Measurements from ENCODE around the gene CEP126. TPM values are rescaled to one million over a fixed set of nuclear protein-coding genes. Genes with fewer than 3 reads are reported as not detected.
A peak's percentile ranks its signal among the peaks of the same experiment; 100 is the strongest.

Gene CEP126
- total RNA-seq, 2 experiments from 2014 or later: 1.1 to 1.8 TPM

DNA sequence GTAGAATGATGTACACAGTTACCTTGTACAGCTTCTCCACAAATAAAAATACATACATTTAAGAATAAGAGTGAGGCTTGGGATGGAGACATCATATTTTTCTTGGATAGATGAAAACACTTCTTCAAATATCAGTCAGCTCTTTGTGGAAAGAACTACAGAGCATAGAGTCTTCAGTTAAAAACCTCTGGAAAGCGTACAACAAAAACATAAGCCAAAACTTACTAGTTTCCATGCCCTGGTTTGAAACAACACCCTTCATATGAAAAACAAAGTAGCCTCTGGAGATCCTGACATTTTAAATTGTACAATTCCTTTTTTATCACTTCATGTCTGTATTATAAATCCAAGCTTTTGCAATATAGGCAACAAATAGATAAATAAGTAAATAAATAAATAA lies 7.0 kb upstream of the CEP126 start:
- no peak overlapping the region for H3K4me3 Mint-ChIP-seq
- no peak for DNase-seq
- no peak overlapping the region for H3K27ac Mint-ChIP-seq
- CTCF ChIA-PET: interaction anchor here (0.9 kb wide), 1 partner anchor 11 kb away, joined by 3 read pairs; no protein-coding TSS in a partner anchor
- intact Hi-C loops (cut with micrococcal nuclease): no loop called here
- POLR2A ChIA-PET: no interaction called here
- no peaks in the 10 kb centered on the region for H3K9me3 Mint-ChIP-seq
- H3K36me3 Mint-ChIP-seq: no peaks in the 10 kb centered on the region
- H3K4me1 Mint-ChIP-seq (ENCODE audit: low read depth): no peaks in the 10 kb centered on the region
- peaks cover 5% of the 10 kb centered on the region for H3K27me3 Mint-ChIP-seq

DNA sequence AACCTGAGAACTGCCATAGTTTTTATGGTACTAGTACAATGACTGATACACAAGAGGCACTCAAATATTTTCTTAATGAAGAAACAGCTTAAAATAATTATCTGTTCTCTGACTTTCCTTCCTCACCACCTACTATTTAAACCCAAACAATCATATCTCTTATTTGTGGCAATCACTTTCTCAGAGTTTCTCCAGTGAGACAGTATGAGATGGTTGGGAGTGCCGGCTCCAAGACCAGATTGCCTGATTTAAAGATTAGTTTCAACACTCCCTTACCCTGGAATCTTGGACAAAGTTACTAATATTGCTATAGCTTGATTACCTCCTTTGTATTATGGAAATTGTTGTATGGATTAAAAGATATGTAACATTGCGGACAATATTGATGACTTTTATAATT lies 5.7 kb upstream of the CEP126 start:
- Mint-ChIP-seq H3K4me1 (ENCODE audit: low read depth) (no peaks in the 10 kb centered on the region), H3K9me3 (no peaks in the 10 kb centered on the region), H3K4me3 (no peak overlapping the region), H3K27ac (no peak overlapping the region), H3K36me3 (no peaks in the 10 kb centered on the region), H3K27me3 (peaks cover 5% of the 10 kb centered on the region)
- DNase-seq: no peak
- ChIA-PET CTCF (no interaction called here), POLR2A (no interaction called here)
- intact Hi-C loops (cut with micrococcal nuclease): no loop called here

DNA sequence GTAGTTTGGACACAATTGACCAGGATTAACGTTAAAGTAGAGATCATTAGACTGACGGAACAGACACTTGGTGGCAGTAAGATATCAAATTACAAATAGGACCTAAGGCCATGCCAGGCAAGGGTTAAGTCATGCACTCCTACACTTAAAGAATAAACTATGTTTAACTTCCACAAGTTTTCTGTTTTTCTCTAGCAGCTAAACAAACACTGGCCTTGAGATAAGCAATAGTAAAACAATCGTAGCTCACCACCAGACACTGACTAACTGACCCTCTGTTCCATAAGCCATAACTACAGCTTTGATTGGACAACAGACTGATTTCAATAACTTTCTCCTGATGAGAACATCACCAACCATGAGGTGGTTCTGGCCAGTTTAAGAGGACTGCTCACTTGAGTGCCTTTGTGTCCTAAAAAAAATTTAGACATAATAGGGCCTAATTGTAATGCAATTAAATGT lies 2.0 kb upstream of the CEP126 start:
- DNase-seq: no peak
- H3K4me1 Mint-ChIP-seq (ENCODE audit: low read depth): peaks cover 20% of the 10 kb centered on the region
- no peak overlapping the region for H3K4me3 Mint-ChIP-seq
- H3K27ac Mint-ChIP-seq: no peak overlapping the region
- peaks cover 4% of the 10 kb centered on the region for H3K27me3 Mint-ChIP-seq
- H3K36me3 Mint-ChIP-seq: no peaks in the 10 kb centered on the region
- H3K9me3 Mint-ChIP-seq: no peaks in the 10 kb centered on the region
- intact Hi-C loops (cut with micrococcal nuclease): loop anchor here (10.0 kb wide), 2 partner anchors 412 to 1112 kb away; no protein-coding TSS in a partner anchor
- CTCF ChIA-PET: interaction anchor here (1.0 to 1.4 kb wide), 2 partner anchors 22 to 51 kb away, joined by 3 to 4 read pairs; no protein-coding TSS in a partner anchor
- POLR2A ChIA-PET: no interaction called here

DNA sequence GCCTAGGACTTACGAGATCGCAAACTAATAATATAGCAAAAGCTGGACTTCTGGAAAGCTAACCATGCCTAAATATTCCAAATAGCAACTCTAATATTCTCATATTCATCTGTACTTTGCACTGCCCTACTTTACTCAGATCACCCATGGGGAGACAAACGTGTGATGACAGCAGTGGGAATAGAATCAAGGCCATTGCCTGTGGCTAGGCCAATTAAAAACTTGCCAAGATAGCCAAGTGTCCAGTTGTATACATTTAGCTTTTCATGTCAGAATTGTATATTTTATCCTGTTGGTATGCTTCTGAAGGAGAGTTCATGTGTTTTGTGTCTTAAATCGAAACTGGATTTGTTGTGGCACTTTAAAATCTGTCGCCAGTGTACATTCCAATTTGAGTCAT lies 1.2 kb upstream of the CEP126 start:
- no peak overlapping the region for H3K27ac Mint-ChIP-seq
- ChIA-PET CTCF (interaction anchor here (1.0 to 1.4 kb wide), 2 partner anchors 23 to 52 kb away, joined by 3 to 4 read pairs; no protein-coding TSS in a partner anchor), POLR2A (no interaction called here)
- no peaks in the 10 kb centered on the region for H3K9me3 Mint-ChIP-seq
- H3K4me1 Mint-ChIP-seq (ENCODE audit: low read depth): peaks cover 20% of the 10 kb centered on the region
- intact Hi-C loops (cut with micrococcal nuclease): loop anchor here (2.0 to 10.0 kb wide), 4 partner anchors 197 to 1111 kb away; partner anchors contain the start of gene YAP1
- peaks cover 4% of the 10 kb centered on the region for H3K27me3 Mint-ChIP-seq
- no peak overlapping the region for H3K4me3 Mint-ChIP-seq
- no peaks in the 10 kb centered on the region for H3K36me3 Mint-ChIP-seq
- no peak for DNase-seq

DNA sequence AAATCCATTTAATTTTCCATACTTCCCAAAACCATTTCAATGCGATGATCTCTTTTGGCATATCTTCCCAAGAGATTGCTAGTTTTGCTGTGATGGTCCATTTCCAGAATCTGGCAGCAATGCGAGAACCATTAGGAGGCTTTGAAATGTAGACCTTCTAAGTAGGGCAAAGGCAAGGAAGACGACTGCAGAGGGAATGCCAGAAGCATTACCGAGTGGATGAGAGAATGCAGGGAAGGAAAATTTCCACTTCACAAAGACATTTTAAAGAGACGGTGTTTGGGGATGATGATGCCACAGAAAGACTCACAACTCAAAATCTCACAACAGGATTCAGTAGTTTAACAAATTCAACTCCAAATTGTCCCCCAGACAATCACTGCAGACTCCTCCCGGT lies 471 bp upstream of the CEP126 start:
- intact Hi-C loops (cut with micrococcal nuclease): loop anchor here (2.0 to 10.0 kb wide), 4 partner anchors 196 to 1110 kb away; partner anchors contain the start of gene YAP1
- DNase-seq: no peak
- Mint-ChIP-seq H3K9me3 (no peaks in the 10 kb centered on the region), H3K36me3 (no peaks in the 10 kb centered on the region), H3K4me3 (peak overlapping the region; percentile 91), H3K4me1 (ENCODE audit: low read depth) (peaks cover 20% of the 10 kb centered on the region), H3K27me3 (no peaks in the 10 kb centered on the region), H3K27ac (no peak overlapping the region)
- ChIA-PET CTCF (interaction anchor here (0.6 to 1.6 kb wide), 5 partner anchors 9 to 99 kb away, joined by 3 to 7 read pairs (median 4); no protein-coding TSS in a partner anchor), POLR2A (no interaction called here)

DNA sequence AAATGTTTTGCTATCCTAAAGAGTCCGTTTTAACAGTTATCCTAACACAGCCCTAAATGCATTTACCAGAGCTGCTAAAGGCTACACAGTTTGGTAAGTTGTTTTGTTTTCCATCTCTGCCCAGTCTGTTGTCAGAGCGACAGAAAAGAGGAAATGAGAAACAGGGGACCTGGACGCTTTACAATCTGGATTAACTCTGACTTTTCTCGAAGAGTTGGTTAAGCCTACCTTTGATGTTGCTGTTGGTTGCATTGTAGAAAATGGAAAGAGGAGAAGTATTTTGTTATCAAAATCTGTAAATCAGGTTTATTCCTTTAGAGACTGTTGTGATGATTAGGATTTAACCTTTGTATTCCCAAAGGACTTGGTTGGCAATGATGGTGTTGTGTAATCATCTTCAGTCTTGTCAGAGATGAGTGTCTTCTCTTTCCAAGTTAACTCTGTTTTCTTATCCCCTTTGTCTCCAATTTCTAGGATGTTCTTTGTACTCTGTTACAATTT lies 1.0 kb downstream of the CEP126 start:
- ChIA-PET POLR2A (no interaction called here), CTCF (interaction anchor here (1.6 kb wide), 1 partner anchor 55 kb away, joined by 6 read pairs; no protein-coding TSS in a partner anchor)
- Mint-ChIP-seq H3K4me3 (peak overlapping the region; percentile 91), H3K36me3 (no peaks in the 10 kb centered on the region), H3K27ac (peak overlapping the region; percentile 64), H3K9me3 (no peaks in the 10 kb centered on the region), H3K27me3 (no peaks in the 10 kb centered on the region), H3K4me1 (ENCODE audit: low read depth) (peaks cover 20% of the 10 kb centered on the region)
- intact Hi-C loops (cut with micrococcal nuclease): loop anchor here (2.0 to 10.0 kb wide), 5 partner anchors 91 to 1109 kb away; partner anchors contain the start of gene YAP1
- no peak for DNase-seq

DNA sequence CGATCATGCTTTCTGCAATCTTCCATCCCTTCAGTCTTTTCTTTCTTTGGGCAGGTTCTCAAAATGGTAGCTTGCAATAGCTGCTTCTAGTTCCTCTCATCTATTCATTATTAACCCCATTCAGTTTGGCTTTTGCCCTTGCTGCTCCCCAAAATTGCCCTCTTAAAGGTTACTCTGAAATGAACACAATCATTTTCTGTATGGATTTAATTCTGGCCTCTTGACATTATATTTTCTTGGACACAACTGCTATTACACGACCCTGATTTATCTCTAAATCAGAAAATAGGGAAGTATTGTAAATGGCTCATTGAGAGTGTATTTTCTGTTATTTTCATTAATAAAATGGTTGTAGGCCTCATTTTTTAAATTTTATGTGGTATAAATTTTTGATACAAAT lies 1.6 kb downstream of the CEP126 start, which contains the start of gene ANGPTL5:
ANGPTL5 (minus strand) TSS at position 101 of the 400 bp plus-strand sequence. CDS start 8,613 bp downstream, outside the sequence.
- intact Hi-C loops (cut with micrococcal nuclease): loop anchor here (5.0 to 10.0 kb wide), 3 partner anchors 91 to 1108 kb away; no protein-coding TSS in a partner anchor
- CTCF ChIA-PET: no interaction called here
- no peak for DNase-seq
- Mint-ChIP-seq H3K9me3 (no peaks in the 10 kb centered on the region), H3K4me1 (ENCODE audit: low read depth) (peaks cover 20% of the 10 kb centered on the region), H3K27me3 (no peaks in the 10 kb centered on the region), H3K27ac (peak within 1 kb of the TSS; percentile 64), H3K4me3 (peak within 1 kb of the TSS; percentile 91), H3K36me3 (no peaks in the 10 kb centered on the region)
- POLR2A ChIA-PET: no interaction called here

DNA sequence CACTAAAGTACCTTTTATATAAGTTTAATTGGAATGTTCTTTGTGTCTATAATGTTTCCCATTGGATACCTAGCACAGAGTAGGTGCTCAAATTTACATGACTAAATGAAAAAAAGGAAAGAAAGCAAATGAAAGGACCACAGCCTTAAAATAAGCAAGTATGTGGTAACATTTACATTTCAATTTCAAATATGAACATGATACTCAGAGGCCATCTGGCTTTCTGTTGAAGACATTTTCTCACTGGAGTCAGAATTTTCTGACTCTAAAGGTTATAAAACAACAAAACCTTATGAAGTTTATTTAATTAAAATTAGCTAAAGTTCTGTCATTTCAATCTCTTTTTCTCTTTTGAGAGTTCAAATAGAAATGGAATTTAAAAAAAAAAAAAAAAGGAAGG lies 2.4 kb downstream of the CEP126 start:
- H3K36me3 Mint-ChIP-seq: no peaks in the 10 kb centered on the region
- no peaks in the 10 kb centered on the region for H3K9me3 Mint-ChIP-seq
- no peak overlapping the region for H3K27ac Mint-ChIP-seq
- ChIA-PET CTCF (interaction anchor here (0.7 to 1.0 kb wide), 3 partner anchors 14 to 425 kb away, joined by 3 to 5 read pairs (median 3); no protein-coding TSS in a partner anchor), POLR2A (no interaction called here)
- H3K4me3 Mint-ChIP-seq: no peak overlapping the region
- no peaks in the 10 kb centered on the region for H3K27me3 Mint-ChIP-seq
- peaks cover 20% of the 10 kb centered on the region for H3K4me1 Mint-ChIP-seq (ENCODE audit: low read depth)
- DNase-seq: no peak
- intact Hi-C loops (cut with micrococcal nuclease): loop anchor here (5.0 to 10.0 kb wide), 3 partner anchors 90 to 1108 kb away; no protein-coding TSS in a partner anchor

DNA sequence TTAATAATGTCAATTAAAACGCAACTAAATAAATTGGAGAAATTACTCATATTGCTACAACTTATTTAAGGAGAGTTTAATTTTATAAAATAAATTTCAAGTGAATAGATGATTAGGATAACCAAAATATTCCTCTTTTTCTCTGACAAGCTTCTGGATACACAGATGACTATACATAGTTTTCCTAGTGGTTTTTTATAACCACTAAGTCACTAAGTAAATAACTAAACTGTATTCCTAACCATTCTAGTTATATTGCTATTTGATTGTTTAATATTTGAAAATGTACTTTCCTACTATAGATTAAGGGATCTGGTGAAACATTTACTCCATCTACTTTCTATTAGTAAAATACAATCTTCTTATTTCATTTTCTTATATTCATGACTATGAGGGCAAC lies 6.2 kb downstream of the CEP126 start:
- no peaks in the 10 kb centered on the region for H3K36me3 Mint-ChIP-seq
- DNase-seq: no peak
- H3K4me3 Mint-ChIP-seq: no peak overlapping the region
- no peaks in the 10 kb centered on the region for H3K9me3 Mint-ChIP-seq
- POLR2A ChIA-PET: no interaction called here
- peaks cover 6% of the 10 kb centered on the region for H3K4me1 Mint-ChIP-seq (ENCODE audit: low read depth)
- H3K27ac Mint-ChIP-seq: no peak overlapping the region
- intact Hi-C loops (cut with micrococcal nuclease): no loop called here
- CTCF ChIA-PET: no interaction called here
- no peaks in the 10 kb centered on the region for H3K27me3 Mint-ChIP-seq

DNA sequence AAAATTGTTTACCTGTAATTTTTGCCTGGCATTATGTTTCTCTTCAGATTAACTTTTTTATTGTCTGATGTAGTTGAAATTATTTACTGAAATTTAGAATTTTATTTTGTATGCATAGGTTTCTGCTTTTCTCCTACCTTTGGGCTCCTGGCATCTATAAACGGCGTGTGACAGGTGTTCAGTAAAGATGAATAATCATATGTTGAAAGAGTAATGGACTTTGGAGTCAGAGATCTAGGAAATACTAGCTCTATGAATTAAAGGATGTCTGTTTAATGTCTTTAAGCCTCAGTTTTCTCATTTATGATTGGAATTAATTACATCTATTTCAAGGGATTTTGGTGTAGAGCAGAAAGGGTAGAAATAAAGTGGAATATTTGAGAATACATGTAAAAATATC lies 8.7 kb downstream of the CEP126 start:
- Mint-ChIP-seq H3K9me3 (peaks cover 7% of the 10 kb centered on the region), H3K4me1 (ENCODE audit: low read depth) (no peaks in the 10 kb centered on the region), H3K27ac (no peak overlapping the region), H3K36me3 (peaks cover 5% of the 10 kb centered on the region), H3K4me3 (no peak overlapping the region), H3K27me3 (no peaks in the 10 kb centered on the region)
- ChIA-PET POLR2A (no interaction called here), CTCF (no interaction called here)
- no peak for DNase-seq
- intact Hi-C loops (cut with micrococcal nuclease): no loop called here

DNA sequence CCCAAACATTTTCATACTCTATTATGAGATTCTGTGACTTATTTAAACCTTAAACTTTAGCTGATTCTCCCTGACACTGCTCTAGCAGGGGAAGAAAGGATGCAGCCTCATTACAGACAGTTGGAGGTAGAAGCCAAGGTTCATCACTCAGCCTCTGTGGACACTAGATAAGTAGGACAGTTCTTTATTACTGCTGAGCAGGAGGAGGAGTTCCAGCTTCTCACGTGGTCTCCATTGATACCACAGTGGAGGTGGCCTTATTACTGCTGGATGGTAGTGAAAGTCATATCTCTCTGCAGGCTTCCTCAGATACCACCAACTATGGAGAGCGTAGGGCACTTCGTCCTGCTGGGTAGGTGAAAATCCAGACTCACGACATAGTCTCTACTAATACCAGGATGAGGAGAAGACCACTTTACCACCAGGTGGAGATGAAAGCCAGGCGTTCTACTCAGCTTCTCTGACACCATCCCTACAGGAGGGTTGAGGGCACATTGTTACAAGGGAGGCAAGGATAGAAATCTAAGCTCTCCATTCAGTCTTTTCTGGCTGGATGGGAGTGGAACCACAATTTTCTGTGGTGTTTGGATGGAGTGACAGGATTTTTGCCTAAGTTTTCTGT lies 14.6 kb downstream of the CEP126 start:
- H3K27ac Mint-ChIP-seq: no peak overlapping the region
- POLR2A ChIA-PET: no interaction called here
- intact Hi-C loops (cut with micrococcal nuclease): no loop called here

DNA sequence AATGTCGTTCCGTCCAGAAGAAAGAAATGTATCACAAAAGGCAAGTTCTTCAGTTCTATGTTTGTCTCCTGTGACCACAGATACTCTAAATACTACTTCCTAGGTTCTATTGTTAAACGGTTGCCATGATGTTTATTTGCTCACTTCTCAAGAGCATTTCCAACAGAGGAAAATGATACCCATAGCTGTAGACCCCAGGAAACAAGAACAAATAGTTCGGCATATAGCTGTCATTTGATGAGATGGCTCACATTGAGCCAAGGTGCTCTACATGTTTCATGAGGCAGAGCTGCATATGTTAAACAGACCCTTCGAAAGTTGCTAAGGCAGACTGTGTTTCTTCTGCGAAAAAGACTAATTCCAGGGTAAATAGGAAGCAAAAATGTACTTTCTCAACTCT lies 16.9 kb downstream of the CEP126 start:
- Mint-ChIP-seq H3K27ac (no peak overlapping the region), H3K36me3 (peaks cover 12% of the 10 kb centered on the region), H3K4me1 (ENCODE audit: low read depth) (no peaks in the 10 kb centered on the region), H3K4me3 (no peak overlapping the region), H3K9me3 (peaks cover 15% of the 10 kb centered on the region), H3K27me3 (no peaks in the 10 kb centered on the region)
- ChIA-PET POLR2A (no interaction called here), CTCF (interaction anchor here (0.6 to 1.6 kb wide), 2 partner anchors 12 to 76 kb away, joined by 3 to 4 read pairs; no protein-coding TSS in a partner anchor)
- no peak for DNase-seq
- intact Hi-C loops (cut with micrococcal nuclease): no loop called here

More for the DNA sequence above, 14.6 kb downstream of the CEP126 start:
- Mint-ChIP-seq H3K36me3 (peaks cover 12% of the 10 kb centered on the region), H3K9me3 (peaks cover 15% of the 10 kb centered on the region), H3K4me3 (no peak overlapping the region), H3K27me3 (no peaks in the 10 kb centered on the region), H3K4me1 (ENCODE audit: low read depth) (no peaks in the 10 kb centered on the region)
- no peak for DNase-seq
- CTCF ChIA-PET: interaction anchor here (1.0 kb wide), 1 partner anchor 69 kb away, joined by 3 read pairs; no protein-coding TSS in a partner anchor
